ENCODE measurements around the gene RASA2.
"Not testable (repeated sequence)": the region's sequence is repeated elsewhere in the genome, so short reads cannot be mapped to it uniquely, and the experiment has no call there.

Gene RASA2

GRCh38 chr3:141578202-141578973, 91.6 kb downstream of the RASA2 start:
- no peak for DNase-seq (ENCODE audit: low spot score)

DNA sequence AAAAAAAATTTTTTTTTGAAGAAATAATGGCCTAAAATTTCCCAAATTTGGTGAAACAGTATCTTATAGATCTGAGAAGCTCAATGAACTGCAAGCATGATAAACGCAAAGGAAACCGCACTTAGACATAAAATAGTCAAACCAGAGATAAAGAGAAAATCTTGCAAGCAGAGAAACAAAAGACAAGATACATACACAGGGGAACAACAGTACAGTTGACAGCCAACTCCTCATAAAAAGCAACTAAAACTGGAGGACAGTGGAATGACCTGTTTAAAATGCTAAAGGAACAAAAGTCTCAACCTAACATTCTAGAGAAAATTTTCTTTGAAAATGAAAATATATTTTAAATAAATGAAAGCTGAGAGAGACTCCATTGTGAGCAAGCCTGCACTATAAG, 107.5 kb downstream of the RASA2 start:
- DNase-seq (ENCODE audit: low spot score), result no peak

GRCh38 chr3:141597931-141598330, 111.1 kb downstream of the RASA2 start:
- no peak for DNase-seq (ENCODE audit: low spot score)

- no peak for DNase-seq (ENCODE audit: low spot score)
Observed at GRCh38 chr3:141600331-141600730, 113.5 kb downstream of the RASA2 start.

DNA sequence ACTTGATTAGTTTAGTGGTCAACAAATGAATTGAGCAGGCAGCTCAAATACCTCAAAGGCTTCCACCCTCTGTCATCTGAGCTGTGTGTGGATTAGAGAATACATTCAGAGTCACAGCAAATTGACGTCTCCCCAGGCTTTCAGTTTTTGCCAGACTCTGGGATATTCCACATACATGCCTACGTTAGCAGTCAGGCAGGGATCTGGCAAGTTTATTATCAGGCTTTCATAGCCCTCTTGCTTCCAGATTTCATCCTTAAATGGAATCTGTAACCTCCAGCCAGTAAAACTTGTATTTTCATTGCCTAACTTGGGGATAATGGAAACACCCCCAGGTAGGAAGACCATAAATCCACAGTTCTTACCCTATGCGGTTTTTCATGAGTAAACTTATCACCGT, 115.9 kb downstream of the RASA2 start:
- DNase-seq (ENCODE audit: low spot score), result no peak

DNA sequence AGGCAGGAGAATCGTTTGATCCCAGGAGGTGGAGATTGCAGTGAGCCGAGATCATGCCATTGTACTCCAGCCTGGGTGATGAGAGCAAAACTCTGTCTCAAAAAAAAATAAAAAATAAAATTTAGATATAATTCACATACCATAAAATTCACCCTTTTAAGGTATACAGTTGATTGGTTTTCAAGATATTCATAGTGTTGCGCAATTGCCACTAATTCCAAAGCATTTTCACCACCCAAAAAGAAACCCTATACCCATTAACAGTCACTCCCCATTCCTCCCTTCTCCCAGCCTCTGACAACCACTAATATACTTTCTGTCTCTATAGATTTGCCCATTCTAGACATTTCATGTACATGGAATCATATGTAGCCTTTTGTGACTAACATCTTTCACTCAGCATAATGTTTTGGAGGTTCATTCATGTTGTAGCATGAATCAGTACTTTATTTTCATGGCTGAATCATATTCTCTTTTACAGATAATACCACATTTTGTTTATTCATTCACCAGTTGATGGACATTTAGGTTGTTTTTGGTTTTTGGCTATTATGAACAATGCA, 116.7 kb downstream of the RASA2 start:
- no peak for DNase-seq (ENCODE audit: low spot score)

GRCh38 chr3:141605883-141606282, 119.1 kb downstream of the RASA2 start:
- no peak for DNase-seq (ENCODE audit: low spot score)

GRCh38 chr3:141608438-141608837, 121.6 kb downstream of the RASA2 start:
- DNase-seq (ENCODE audit: low spot score), result no peak

DNA sequence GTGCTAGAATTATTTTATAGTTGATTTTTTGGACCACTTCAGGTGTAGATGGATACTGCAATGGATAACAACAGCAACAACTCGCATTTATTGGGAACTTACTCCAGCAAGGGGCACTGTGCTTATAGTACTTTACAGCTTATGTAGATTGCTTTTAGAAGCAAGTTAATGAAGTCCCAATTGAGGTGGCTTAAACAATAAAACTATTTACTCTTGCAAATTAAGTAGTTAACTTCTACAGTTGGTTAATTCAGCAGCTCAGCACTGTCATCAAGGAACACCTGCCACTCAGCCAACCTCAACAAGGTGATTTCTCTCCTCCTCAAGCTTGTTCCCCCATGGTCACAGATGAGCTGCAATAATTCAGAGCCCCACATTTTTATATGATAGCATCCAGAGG, 124.1 kb downstream of the RASA2 start:
- no peak for DNase-seq (ENCODE audit: low spot score)

GRCh38 chr3:141618103-141618910, 131.5 kb downstream of the RASA2 start:
- no peak for DNase-seq (ENCODE audit: low spot score)

GRCh38 chr3:141618938-141619337, 132.1 kb downstream of the RASA2 start:
- DNase-seq (ENCODE audit: low spot score), result no peak

DNA sequence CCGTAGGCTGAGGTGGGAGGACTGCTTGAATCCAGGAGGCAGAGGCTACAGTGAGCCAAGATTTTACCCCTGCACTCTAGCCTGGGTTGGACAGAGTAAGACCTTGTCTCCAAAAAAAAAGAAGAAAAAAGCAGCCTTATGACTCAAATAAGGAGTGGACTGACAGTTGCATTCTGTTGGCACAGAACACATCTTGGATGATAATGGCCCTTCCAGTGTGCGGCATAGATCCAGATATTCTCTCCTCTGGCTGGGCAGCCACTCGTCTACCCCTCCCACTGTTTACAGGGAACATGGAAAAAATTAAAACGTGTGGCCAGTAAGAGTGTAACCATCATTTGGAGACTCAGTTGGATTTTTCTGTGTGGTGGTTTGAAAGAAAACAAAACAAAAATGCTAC, 132.6 kb downstream of the RASA2 start:
- no peak for DNase-seq (ENCODE audit: low spot score)

DNA sequence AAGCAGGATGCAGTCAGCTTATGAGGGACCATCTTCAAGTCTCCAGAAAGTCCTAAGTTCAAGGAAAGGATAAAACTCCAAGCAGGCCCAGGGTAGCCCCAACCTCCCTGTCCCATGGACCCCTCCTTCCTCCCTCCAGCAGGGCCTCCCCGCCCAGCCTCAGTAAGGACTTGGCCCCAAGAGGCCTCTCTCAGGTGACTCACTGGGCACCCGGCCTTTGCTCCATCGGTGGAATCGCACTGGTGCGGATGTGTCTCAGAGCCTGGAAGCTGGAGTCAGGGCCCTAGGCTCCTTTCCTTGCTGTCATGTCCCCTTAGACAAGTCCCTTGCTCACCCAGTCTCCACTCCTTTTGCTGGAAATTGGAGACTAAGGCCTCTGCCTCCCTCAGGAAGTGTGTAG, 136.9 kb downstream of the RASA2 start:
- DNase-seq (ENCODE audit: low spot score), result no peak

DNA sequence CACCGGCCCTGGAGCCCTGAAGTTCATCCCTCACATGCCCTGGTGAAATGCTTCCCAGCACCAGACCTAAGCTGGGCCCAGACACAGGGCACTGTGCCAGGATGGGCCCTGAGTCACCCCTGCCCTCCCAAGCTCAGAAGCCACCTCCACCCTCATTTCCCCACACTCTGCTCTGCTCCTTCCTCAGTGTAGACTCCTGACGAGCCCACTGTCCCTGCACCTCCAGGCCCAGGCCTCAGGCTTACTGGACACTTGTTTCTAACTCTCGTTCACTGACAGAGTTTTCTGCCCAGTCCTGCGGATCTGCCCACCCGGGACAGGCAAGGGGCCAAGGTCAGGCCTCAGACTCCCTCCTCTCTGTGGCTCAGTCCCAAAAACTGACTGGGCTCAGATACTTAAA, 138.7 kb downstream of the RASA2 start:
- DNase-seq (ENCODE audit: low spot score), result no peak

DNA sequence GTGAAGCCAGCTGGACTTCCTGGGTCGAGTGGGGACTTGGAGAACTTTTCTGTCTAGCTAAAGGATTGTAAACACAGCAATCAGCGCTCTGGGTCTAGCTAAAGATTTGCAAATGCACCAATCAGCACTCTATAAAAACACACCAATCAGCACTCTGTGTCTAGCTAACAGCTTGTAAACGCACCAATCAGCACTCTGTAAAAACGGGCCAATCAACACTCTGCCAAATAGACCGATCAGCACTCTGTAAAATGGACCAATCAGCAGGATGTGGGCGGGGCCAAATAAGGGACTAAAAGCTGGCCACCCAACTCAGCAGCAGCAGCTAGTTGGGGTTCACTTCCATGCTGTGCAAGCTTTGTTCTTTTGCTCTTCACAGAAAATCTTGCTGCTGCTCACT, 141.5 kb downstream of the RASA2 start:
- DNase-seq (ENCODE audit: low spot score), result not testable (repeated sequence)

DNA sequence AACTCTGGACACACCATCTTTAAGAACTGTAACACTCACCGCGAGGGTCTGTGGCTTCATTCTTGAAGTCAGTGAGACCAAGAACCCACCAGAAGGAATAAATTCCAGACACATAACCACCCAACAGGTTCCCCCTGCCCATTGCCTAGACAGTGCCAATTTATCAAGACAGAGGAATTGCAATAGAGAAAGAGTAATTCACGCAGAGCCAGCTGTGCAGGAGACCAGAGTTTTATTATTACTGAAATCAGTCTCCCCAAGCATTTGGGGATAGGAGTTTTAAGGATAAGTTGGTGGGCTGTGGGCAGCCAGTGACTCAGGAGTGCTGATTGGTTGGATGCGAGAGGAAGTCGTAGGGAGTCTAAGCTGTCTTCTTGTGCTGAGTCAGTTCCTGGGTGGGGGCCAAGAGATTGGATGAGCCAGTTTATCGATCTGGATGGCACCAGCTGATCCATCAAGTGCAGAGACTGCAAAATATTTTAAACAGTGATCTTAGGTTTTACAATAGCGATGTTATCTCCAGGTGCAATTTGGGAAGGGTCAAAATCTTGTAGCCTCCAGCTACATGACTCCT, 142.1 kb downstream of the RASA2 start:
- not testable (repeated sequence) for DNase-seq (ENCODE audit: low spot score)

GRCh38 chr3:141629976-141630375, 143.1 kb downstream of the RASA2 start:
- DNase-seq (ENCODE audit: low spot score), result no peak

DNA sequence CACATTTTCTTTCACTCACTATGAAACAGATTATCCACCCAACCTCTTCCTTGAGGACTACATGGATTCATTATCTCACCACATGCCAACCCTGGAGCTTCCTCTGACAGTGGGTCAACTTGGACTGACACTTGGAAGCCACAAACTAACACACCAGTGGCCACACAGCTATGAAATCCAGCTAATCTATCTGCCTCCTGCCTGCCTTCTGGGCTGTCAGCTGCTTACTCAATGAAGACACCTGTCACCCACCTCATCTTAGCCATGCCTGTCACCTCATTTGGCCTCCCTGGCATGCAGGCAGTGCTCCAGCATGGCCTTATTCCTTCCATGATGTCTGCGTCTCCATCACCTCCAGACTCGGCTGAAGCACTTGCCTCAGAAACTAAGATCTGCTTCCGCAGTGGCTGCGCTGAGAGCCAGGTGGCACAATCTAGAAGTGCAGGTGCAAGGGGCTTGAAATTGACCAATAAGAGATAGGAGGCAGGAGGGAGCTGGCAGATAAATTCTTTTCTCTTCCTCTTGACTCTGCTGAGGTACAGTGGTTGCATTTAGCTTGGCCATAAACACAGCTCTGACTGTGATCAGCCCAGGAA, 146.1 kb downstream of the RASA2 start:
- no peak for DNase-seq (ENCODE audit: low spot score)

GRCh38 chr3:141642215-141642614, 155.4 kb downstream of the RASA2 start:
- DNase-seq (ENCODE audit: low spot score), result no peak

DNA sequence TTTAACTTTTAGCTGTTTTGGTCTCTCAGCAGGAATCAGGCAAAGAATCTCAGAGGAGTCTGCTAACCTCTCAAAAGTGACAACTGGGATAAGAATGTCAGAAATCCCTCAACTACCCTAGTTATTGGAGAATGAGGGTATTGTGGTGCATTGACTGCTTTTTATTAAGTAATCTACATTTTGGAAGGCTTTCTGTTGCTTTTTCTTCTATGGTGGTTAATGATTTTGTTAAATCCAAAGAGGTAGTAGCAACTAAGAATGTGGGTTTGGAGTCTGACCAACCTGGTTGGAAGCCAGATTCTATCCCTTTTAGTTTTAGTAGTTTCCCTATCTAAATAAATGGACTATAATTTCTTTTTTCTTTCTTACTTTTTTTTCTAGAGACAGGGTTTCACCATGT, 156.6 kb downstream of the RASA2 start:
- DNase-seq (ENCODE audit: low spot score), result no peak

- no peak for DNase-seq (ENCODE audit: low spot score)
Observed at GRCh38 chr3:141643796-141644195, 157.0 kb downstream of the RASA2 start.

GRCh38 chr3:141644931-141645330, 158.1 kb downstream of the RASA2 start:
- peak; percentile 38 for DNase-seq (ENCODE audit: low spot score)
